ENCODE data around the gene WDR7.
A peak's percentile ranks its signal among the peaks of the same experiment; 100 is the strongest.

WDR7 gene

DNA sequence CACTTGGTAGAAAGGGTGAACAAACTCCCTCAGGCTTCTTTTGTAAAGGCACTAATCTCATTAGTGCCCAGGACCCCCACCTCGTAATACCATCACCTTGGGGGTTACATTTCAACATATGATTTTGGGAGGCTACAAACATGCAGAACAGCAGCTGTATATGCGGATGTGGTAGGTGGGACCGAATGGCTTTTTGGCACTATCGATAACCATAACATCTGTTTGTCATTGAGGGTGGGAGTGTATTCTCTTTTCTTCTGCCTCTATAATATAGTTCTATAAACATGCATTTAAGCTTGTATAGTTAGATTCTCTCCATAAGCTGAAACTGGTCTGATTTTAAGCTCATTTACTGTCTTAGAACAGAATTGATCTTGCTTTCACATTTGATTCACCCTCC, 256.6 kb downstream of the WDR7 start:
- H2AK5ac ChIP-seq (ENCODE audit: low read length): no peak overlapping the region
- H3K27me3 ChIP-seq (ENCODE audit: insufficient read depth, low read length, poor library complexity): no peaks in the 10 kb centered on the region
- H2BK5ac ChIP-seq (ENCODE audit: low read length): no peak overlapping the region
- no peak overlapping the region for H3K4me2 ChIP-seq (ENCODE audit: low read length)
- no peak overlapping the region for H3K27ac ChIP-seq (ENCODE audit: low read depth, low read length)
- no peak overlapping the region for H3K4ac ChIP-seq (ENCODE audit: low read depth, low read length)
- no peak overlapping the region for H3K56ac ChIP-seq (ENCODE audit: low read length)
- H3K4me1 ChIP-seq (ENCODE audit: control insufficient read depth, low read depth, low read length): no peaks in the 10 kb centered on the region
- H2BK15ac ChIP-seq (replicated peaks; ENCODE audit: low read depth): no peak overlapping the region
- WGBS (ENCODE audit: extremely low coverage, insufficient coverage, low lambda C conversion rate): no CpG with 5 or more reads among the region's 4 CpGs
- no peaks in the 10 kb centered on the region for H3K79me1 ChIP-seq (ENCODE audit: low read length)
- H3K23ac ChIP-seq (ENCODE audit: low read length): no peak overlapping the region
- H2BK120ac ChIP-seq (ENCODE audit: low read depth, low read length): no peak overlapping the region
- H3K9ac ChIP-seq (ENCODE audit: low read length): no peak overlapping the region
- no peaks in the 10 kb centered on the region for H3K79me2 ChIP-seq (ENCODE audit: control insufficient read depth, insufficient read depth, low read length)
- H3K36me3 ChIP-seq (ENCODE audit: control insufficient read depth, insufficient read depth, low read length): no peaks in the 10 kb centered on the region
- no peak for DNase-seq
- H3K4me3 ChIP-seq (ENCODE audit: low read length): no peak overlapping the region
- no peak overlapping the region for H4K5ac ChIP-seq (ENCODE audit: low read length)
- no peak overlapping the region for H4K8ac ChIP-seq (ENCODE audit: low read depth, low read length)
- no peak overlapping the region for H3K18ac ChIP-seq (ENCODE audit: low read length)

DNA sequence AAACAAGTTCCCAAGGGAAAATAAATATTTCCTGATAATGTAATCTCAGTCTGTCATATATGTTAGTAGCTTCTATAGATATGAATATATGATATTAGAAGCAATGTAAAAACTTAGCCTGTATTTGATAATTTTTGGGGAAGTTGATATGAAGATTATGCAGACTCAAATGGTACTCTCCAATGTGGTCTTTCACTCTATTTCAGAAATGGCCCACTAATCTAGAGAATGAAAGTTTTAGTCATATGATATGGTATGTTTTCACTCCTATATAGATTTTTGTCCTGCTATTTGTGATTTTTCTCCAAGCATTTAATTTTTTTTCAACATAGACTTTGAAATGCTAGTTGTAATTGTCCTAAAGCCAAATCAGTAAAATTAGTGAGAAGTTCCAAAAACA, 259.1 kb downstream of the WDR7 start:
- Histone ChIP-seq H3K23ac (ENCODE audit: low read length) (no peak overlapping the region), H4K5ac (ENCODE audit: low read length) (no peak overlapping the region), H3K27me3 (ENCODE audit: insufficient read depth, low read length, poor library complexity) (no peaks in the 10 kb centered on the region), H3K18ac (ENCODE audit: low read length) (no peak overlapping the region), H3K27ac (ENCODE audit: low read depth, low read length) (no peak overlapping the region), H3K56ac (ENCODE audit: low read length) (no peak overlapping the region), H2BK5ac (ENCODE audit: low read length) (no peak overlapping the region), H3K4ac (ENCODE audit: low read depth, low read length) (no peak overlapping the region), H3K9ac (ENCODE audit: low read length) (no peak overlapping the region), H3K36me3 (ENCODE audit: control insufficient read depth, insufficient read depth, low read length) (no peaks in the 10 kb centered on the region), H2AK5ac (ENCODE audit: low read length) (no peak overlapping the region), H3K4me3 (ENCODE audit: low read length) (no peak overlapping the region), H3K79me1 (ENCODE audit: low read length) (no peaks in the 10 kb centered on the region), H3K79me2 (ENCODE audit: control insufficient read depth, insufficient read depth, low read length) (no peaks in the 10 kb centered on the region), H2BK15ac (replicated peaks; ENCODE audit: low read depth) (no peak overlapping the region), H3K4me1 (ENCODE audit: control insufficient read depth, low read depth, low read length) (no peaks in the 10 kb centered on the region), H3K4me2 (ENCODE audit: low read length) (no peak overlapping the region), H4K8ac (ENCODE audit: low read depth, low read length) (no peak overlapping the region), H2BK120ac (ENCODE audit: low read depth, low read length) (no peak overlapping the region)
- DNase-seq: no peak

DNA sequence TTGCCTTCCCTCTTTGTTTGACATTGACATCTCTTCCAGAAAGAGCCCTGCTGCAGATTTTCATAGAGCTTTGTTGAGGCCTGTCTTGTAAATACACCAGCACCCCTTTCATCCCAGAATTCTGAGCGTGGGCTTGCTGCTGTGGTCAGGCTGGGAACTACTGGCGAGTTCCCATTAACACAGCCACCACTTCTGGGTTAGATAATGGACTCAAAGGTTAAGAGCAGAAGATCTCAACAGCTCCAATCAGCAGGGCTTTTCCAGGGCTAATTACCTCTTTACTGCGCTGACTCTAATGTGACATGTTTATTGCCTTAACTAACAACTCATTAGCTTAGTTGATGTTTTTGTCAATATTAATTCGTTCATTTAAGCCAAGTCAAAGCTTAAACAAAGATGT, 259.8 kb downstream of the WDR7 start:
- no peak overlapping the region for H3K4me2 ChIP-seq (ENCODE audit: low read length)
- H2BK5ac ChIP-seq (ENCODE audit: low read length): no peak overlapping the region
- no peak overlapping the region for H3K9ac ChIP-seq (ENCODE audit: low read length)
- H2AK5ac ChIP-seq (ENCODE audit: low read length): no peak overlapping the region
- H3K79me1 ChIP-seq (ENCODE audit: low read length): no peaks in the 10 kb centered on the region
- no peak overlapping the region for H3K23ac ChIP-seq (ENCODE audit: low read length)
- no peak overlapping the region for H3K56ac ChIP-seq (ENCODE audit: low read length)
- no peaks in the 10 kb centered on the region for H3K79me2 ChIP-seq (ENCODE audit: control insufficient read depth, insufficient read depth, low read length)
- no peaks in the 10 kb centered on the region for H3K36me3 ChIP-seq (ENCODE audit: control insufficient read depth, insufficient read depth, low read length)
- no peak overlapping the region for H3K4me3 ChIP-seq (ENCODE audit: low read length)
- no peak overlapping the region for H3K27ac ChIP-seq (ENCODE audit: low read depth, low read length)
- WGBS (ENCODE audit: extremely low coverage, insufficient coverage, low lambda C conversion rate): no CpG with 5 or more reads among the region's 4 CpGs
- H2BK120ac ChIP-seq (ENCODE audit: low read depth, low read length): no peak overlapping the region
- DNase-seq: peak; percentile 32
- no peaks in the 10 kb centered on the region for H3K4me1 ChIP-seq (ENCODE audit: control insufficient read depth, low read depth, low read length)
- no peaks in the 10 kb centered on the region for H3K27me3 ChIP-seq (ENCODE audit: insufficient read depth, low read length, poor library complexity)
- H3K4ac ChIP-seq (ENCODE audit: low read depth, low read length): no peak overlapping the region
- no peak overlapping the region for H2BK15ac ChIP-seq (replicated peaks; ENCODE audit: low read depth)
- no peak overlapping the region for H3K18ac ChIP-seq (ENCODE audit: low read length)
- no peak overlapping the region for H4K5ac ChIP-seq (ENCODE audit: low read length)
- peak overlapping the region; percentile 56 for H4K8ac ChIP-seq (ENCODE audit: low read depth, low read length)

DNA sequence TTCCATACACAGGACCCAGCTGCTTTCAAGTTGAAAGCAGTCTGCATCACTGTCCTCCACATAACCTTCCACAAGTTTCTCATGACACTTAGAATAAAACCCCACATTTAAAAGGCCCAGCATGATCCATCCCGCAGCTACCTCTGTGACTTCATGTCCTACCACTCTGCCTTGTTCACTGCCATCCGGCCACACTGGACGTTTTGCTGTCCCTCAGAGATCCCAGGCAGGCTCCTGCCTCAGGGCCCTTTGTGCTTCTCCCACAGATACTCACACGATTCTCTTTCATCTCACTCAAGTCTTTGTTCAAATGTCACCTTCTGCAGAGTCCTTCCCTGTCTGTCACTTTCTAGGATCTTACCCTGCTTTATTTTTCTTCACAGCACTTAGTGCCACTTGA, 262.8 kb downstream of the WDR7 start:
- H2AK5ac ChIP-seq (ENCODE audit: low read length): no peak overlapping the region
- H3K79me2 ChIP-seq (ENCODE audit: control insufficient read depth, insufficient read depth, low read length): no peaks in the 10 kb centered on the region
- H4K5ac ChIP-seq (ENCODE audit: low read length): no peak overlapping the region
- no peak overlapping the region for H4K8ac ChIP-seq (ENCODE audit: low read depth, low read length)
- no peak overlapping the region for H3K9ac ChIP-seq (ENCODE audit: low read length)
- no peaks in the 10 kb centered on the region for H3K79me1 ChIP-seq (ENCODE audit: low read length)
- H3K27me3 ChIP-seq (ENCODE audit: insufficient read depth, low read length, poor library complexity): no peaks in the 10 kb centered on the region
- peak; percentile 45 for DNase-seq
- no peak overlapping the region for H3K4me3 ChIP-seq (ENCODE audit: low read length)
- H2BK120ac ChIP-seq (ENCODE audit: low read depth, low read length): no peak overlapping the region
- no CpG with 5 or more reads among the region's 4 CpGs for WGBS (ENCODE audit: extremely low coverage, insufficient coverage, low lambda C conversion rate)
- H3K36me3 ChIP-seq (ENCODE audit: control insufficient read depth, insufficient read depth, low read length): no peaks in the 10 kb centered on the region
- H3K56ac ChIP-seq (ENCODE audit: low read length): no peak overlapping the region
- H2BK5ac ChIP-seq (ENCODE audit: low read length): no peak overlapping the region
- no peak overlapping the region for H3K27ac ChIP-seq (ENCODE audit: low read depth, low read length)
- no peak overlapping the region for H2BK15ac ChIP-seq (replicated peaks; ENCODE audit: low read depth)
- no peak overlapping the region for H3K4me2 ChIP-seq (ENCODE audit: low read length)
- H3K4me1 ChIP-seq (ENCODE audit: control insufficient read depth, low read depth, low read length): peaks cover under 1% of the 10 kb centered on the region
- no peak overlapping the region for H3K4ac ChIP-seq (ENCODE audit: low read depth, low read length)
- no peak overlapping the region for H3K23ac ChIP-seq (ENCODE audit: low read length)
- no peak overlapping the region for H3K18ac ChIP-seq (ENCODE audit: low read length)

DNA sequence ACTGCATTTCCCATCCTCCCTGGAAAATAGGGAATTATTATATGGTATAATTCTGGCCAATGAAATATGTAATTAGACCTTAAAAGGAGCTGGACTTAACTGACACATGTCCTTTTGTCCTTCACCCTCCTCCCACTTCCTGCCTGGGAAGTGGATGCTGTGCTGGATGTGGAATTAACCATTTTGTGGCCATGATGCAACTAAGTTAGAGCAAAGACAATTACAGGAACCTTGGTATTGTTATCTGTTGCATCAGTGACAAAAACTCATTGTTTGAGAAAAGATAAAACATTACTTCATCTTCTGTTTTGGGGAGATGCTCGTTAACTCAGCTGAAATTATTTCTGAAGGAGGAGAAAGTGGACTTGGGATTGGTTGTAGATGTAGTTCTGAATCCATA, 268.0 kb downstream of the WDR7 start:
- Histone ChIP-seq H2BK120ac (ENCODE audit: low read depth, low read length) (no peak overlapping the region), H3K27me3 (ENCODE audit: insufficient read depth, low read length, poor library complexity) (no peaks in the 10 kb centered on the region), H3K4me2 (ENCODE audit: low read length) (no peak overlapping the region), H3K18ac (ENCODE audit: low read length) (no peak overlapping the region), H3K9ac (ENCODE audit: low read length) (no peak overlapping the region), H2BK15ac (replicated peaks; ENCODE audit: low read depth) (no peak overlapping the region), H3K56ac (ENCODE audit: low read length) (no peak overlapping the region), H3K4me1 (ENCODE audit: control insufficient read depth, low read depth, low read length) (peaks cover 2% of the 10 kb centered on the region), H4K5ac (ENCODE audit: low read length) (no peak overlapping the region), H3K79me1 (ENCODE audit: low read length) (no peaks in the 10 kb centered on the region), H2BK5ac (ENCODE audit: low read length) (no peak overlapping the region), H3K4me3 (ENCODE audit: low read length) (no peak overlapping the region), H3K4ac (ENCODE audit: low read depth, low read length) (no peak overlapping the region), H3K79me2 (ENCODE audit: control insufficient read depth, insufficient read depth, low read length) (no peaks in the 10 kb centered on the region), H3K36me3 (ENCODE audit: control insufficient read depth, insufficient read depth, low read length) (no peaks in the 10 kb centered on the region), H4K8ac (ENCODE audit: low read depth, low read length) (no peak overlapping the region), H3K27ac (ENCODE audit: low read depth, low read length) (no peak overlapping the region), H3K23ac (ENCODE audit: low read length) (no peak overlapping the region), H2AK5ac (ENCODE audit: low read length) (no peak overlapping the region)
- peak; percentile 65 for DNase-seq
- WGBS (ENCODE audit: extremely low coverage, insufficient coverage, low lambda C conversion rate): no CpG with 5 or more reads among the region's 1 CpG

DNA sequence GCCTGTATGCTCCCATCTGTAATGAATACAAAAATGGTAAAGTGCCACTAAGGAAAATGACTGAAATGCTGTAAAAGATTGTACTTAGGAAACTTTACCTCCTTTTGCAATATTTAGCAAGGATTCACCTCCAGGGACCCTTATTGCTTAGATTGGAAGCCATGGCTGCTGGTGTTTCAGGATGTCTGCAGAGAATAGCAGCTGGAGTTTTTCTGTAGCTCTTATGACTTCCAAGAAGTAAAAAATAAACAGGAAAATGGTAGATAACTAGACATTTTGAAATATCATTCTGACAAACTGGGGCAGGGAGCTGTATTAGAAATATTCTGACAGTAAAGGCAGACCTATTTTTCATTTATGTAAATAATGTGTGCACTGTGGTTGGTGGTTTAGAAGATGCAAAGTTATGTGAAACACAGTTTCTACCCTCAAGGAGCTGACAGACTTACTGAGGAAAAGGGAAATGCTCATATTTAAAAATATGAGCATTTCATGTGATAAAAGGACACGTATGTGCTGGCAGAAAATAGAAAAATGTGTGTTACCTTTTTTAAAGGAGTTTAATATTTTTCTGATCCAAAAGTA, 270.8 kb downstream of the WDR7 start:
- Histone ChIP-seq H3K36me3 (ENCODE audit: control insufficient read depth, insufficient read depth, low read length) (no peaks in the 10 kb centered on the region), H2BK15ac (replicated peaks; ENCODE audit: low read depth) (no peak overlapping the region), H3K4me2 (ENCODE audit: low read length) (no peak overlapping the region), H4K5ac (ENCODE audit: low read length) (no peak overlapping the region), H4K8ac (ENCODE audit: low read depth, low read length) (no peak overlapping the region), H3K56ac (ENCODE audit: low read length) (no peak overlapping the region), H3K79me2 (ENCODE audit: control insufficient read depth, insufficient read depth, low read length) (no peaks in the 10 kb centered on the region), H3K27me3 (ENCODE audit: insufficient read depth, low read length, poor library complexity) (no peaks in the 10 kb centered on the region), H3K9ac (ENCODE audit: low read length) (no peak overlapping the region), H3K23ac (ENCODE audit: low read length) (no peak overlapping the region), H2BK5ac (ENCODE audit: low read length) (no peak overlapping the region), H3K4me3 (ENCODE audit: low read length) (no peak overlapping the region), H3K18ac (ENCODE audit: low read length) (no peak overlapping the region), H2AK5ac (ENCODE audit: low read length) (no peak overlapping the region), H3K27ac (ENCODE audit: low read depth, low read length) (no peak overlapping the region), H3K4ac (ENCODE audit: low read depth, low read length) (no peak overlapping the region), H2BK120ac (ENCODE audit: low read depth, low read length) (no peak overlapping the region), H3K4me1 (ENCODE audit: control insufficient read depth, low read depth, low read length) (peaks cover 2% of the 10 kb centered on the region), H3K79me1 (ENCODE audit: low read length) (no peaks in the 10 kb centered on the region)
- no peak for DNase-seq
- no CpG with 5 or more reads among the region's 1 CpG for WGBS (ENCODE audit: extremely low coverage, insufficient coverage, low lambda C conversion rate)

Measured in mesendoderm (in vitro differentiated cells).